ENCODE measurements around the gene HOXA2. TPM values are rescaled to one million over a fixed set of nuclear protein-coding genes. Genes with fewer than 3 reads are reported as not detected.

Gene HOXA2
- total and polyA plus RNA-seq, 2 of the 8 experiments (the other 6 are each of a cell fraction or from before 2014, with no cell fraction given), result not detected

DNA sequence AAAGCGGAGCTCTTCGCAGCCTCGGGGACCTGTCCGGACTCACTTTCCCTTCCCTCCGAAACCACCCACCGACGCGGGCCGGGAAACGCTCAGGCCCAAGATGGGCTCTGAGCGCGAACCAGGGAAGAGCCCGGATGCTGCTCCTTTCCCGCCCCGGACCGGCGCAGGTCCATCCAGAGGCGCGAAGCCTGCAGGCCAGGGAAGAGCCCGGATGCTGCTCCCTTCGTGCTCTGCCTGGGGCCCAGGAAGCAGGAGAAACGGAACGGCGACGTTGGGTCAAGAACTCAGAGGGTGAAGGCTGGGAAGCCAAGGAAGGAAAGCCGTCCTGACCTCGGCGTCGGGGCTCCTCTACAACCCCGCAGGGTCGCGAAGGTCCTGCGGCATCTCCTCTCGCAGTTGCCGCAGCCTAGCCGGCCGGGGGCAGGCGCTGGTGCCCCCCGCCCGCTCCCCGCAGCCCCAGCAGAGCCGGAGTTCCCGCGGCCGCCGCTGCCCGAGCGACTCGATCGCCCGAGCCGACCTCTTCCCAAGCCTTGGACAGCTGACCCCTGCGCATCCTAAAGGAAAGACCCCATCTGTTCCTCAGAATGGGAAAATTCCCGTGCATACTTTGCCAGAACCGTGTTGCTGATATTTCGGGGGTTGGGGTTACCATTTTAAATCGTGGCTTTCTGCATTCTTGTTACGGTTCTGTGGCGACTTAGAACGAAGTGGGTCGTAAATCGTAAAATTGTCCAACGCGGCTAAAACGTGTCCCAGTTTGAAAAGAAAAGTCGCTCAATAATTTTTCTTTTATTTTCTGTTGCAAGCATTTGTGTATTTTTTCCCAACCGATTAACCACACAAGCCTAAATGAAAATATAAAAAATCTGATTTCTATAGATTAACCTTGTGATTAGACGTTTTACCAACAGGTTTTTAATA lies 14.2 kb downstream of the HOXA2 start (continued):
- TF ChIP-seq CBX5 (IDR thresholded peaks at IDR 0.05; ENCODE audit: low read depth, low read length), result no peak
- TF ChIP-seq GTF2F1 (IDR thresholded peaks at IDR 0.05; ENCODE audit: borderline replicate concordance, low read depth, low read length), result no peak
- no peak for TF ChIP-seq RAD21 (IDR thresholded peaks at IDR 0.05 in 1 of 2, conservative IDR thresholded peaks at IDR 0.05 in 1 of 2; ENCODE audit: low read depth in 2 of 2, low read length in 2 of 2)
- 0 out of 2 replicates have a peak, but pooled peaks have one; percentile 27 for TF ChIP-seq PHF8 (conservative IDR thresholded peaks at IDR 0.05; ENCODE audit: low read depth, low read length)
- peak in 1 of 2 experiments; percentile 94; a peak in 2 of 4 replicates for TF ChIP-seq HDAC2 (IDR thresholded peaks at IDR 0.05; ENCODE audit: borderline replicate concordance in 1 of 2, low read depth in 2 of 2, low read length in 2 of 2)
- TF ChIP-seq KDM1A (IDR thresholded peaks at IDR 0.05; ENCODE audit: borderline replicate concordance, low read length), result no peak
- TF ChIP-seq, protein P1, sequence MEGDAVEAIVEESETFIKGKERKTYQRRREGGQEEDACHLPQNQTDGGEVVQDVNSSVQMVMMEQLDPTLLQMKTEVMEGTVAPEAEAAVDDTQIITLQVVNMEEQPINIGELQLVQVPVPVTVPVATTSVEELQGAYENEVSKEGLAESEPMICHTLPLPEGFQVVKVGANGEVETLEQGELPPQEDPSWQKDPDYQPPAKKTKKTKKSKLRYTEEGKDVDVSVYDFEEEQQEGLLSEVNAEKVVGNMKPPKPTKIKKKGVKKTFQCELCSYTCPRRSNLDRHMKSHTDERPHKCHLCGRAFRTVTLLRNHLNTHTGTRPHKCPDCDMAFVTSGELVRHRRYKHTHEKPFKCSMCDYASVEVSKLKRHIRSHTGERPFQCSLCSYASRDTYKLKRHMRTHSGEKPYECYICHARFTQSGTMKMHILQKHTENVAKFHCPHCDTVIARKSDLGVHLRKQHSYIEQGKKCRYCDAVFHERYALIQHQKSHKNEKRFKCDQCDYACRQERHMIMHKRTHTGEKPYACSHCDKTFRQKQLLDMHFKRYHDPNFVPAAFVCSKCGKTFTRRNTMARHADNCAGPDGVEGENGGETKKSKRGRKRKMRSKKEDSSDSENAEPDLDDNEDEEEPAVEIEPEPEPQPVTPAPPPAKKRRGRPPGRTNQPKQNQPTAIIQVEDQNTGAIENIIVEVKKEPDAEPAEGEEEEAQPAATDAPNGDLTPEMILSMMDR (IDR thresholded peaks at IDR 0.05; ENCODE audit: control extremely low read depth in 1 of 3, insufficient read depth in 1 of 3, low read depth in 1 of 3, low read length in 3 of 3), result no peak
